Tibial nerve (tissue), 4 donors: ENCODE results near the gene MBOAT2. TPM values are rescaled to one million over a fixed set of nuclear protein-coding genes. Genes with fewer than 3 reads are reported as not detected.

Experiments
- DNase-seq, 2 donors: peaks; one replicate each; pipeline ENCODE4 v3.0.0-alpha.2; 2019; ENCODE audit warnings: low spot score in 2 of 2
- H3K27ac ChIP-seq, 4 donors: fragments of 200-600 bp; sonication (generic) in 3 of 4; one replicate each; pipeline ENCODE4 v1.5.1; 2017 to 2019; ENCODE audit warnings: mild to moderate bottlenecking in 1 of 4
- H3K27me3 ChIP-seq, 2 donors: fragments of 200-600 bp; sonication (generic) in 1 of 2; one replicate each; pipeline versions ENCODE4 v1.5.1 to v1.6.0; 2017 to 2019
- H3K36me3 ChIP-seq, 3 donors: fragments of 200-600 bp; sonication (generic); one replicate each; pipeline ENCODE4 v1.5.1; 2018 to 2019
- H3K4me1 ChIP-seq, 4 donors: fragments of 200-600 bp; sonication (generic) in 3 of 4; one replicate each; pipeline ENCODE4 v1.5.1; 2017 to 2019
- H3K4me3 ChIP-seq, 4 donors: fragments of 200-600 bp; sonication (generic) in 3 of 4; one replicate each; pipeline ENCODE4 v1.5.1; 2017 to 2019; ENCODE audit warnings: mild to moderate bottlenecking in 1 of 4, moderate library complexity in 1 of 4
- H3K9me3 ChIP-seq, 4 donors: fragments of 200-600 bp; sonication (generic) in 3 of 4; one replicate each; pipeline ENCODE4 v1.5.1; 2017 to 2019
- EP300 ChIP-seq, 2 donors: sonication (generic); formaldehyde crosslinking; IDR thresholded peaks; one replicate each; pipeline ENCODE4 v1.6.1; 2017; ENCODE audit warnings: antibody characterized with exemption in 2 of 2, mild to moderate bottlenecking in 1 of 2
- POLR2A ChIP-seq, 2 donors: fragments of 450-650 bp; IDR thresholded peaks; one replicate each; pipeline ENCODE4 v1.6.1; 2017; ENCODE audit warnings: antibody characterized with exemption in 2 of 2, mild to moderate bottlenecking in 2 of 2, moderate library complexity in 2 of 2
- WGBS, 2 donors: methylation state at CpG; one replicate each; pipeline ENCODE4 v1.1.5; 2018; 5-methylcytosine and 5-hydroxymethylcytosine counted together
- total RNA-seq, 4 donors: library from RNA; depleted of rRNA; stranded (reverse); fragments of >200 nt; gene quantifications; one replicate each; pipeline ENCODE4 v1.1.0, GENCODE V29; 2016
- TF ChIP-seq, protein P1 (sequence below), 5 experiments: fragments of 200-600 bp in 3 of 5; fragments of 450-650 bp in 2 of 5; sonication (generic) in 3 of 5; IDR thresholded peaks; one replicate each; pipeline ENCODE4 v1.5.1; 2016 to 2019; ENCODE audit warnings: antibody characterized with exemption in 5 of 5, mild to moderate bottlenecking in 3 of 5, moderate library complexity in 2 of 5

The MBOAT2 gene
- total RNA-seq, 4 donors from 2014 or later = 23.7 to 56.2 (median 45.5) TPM

DNA sequence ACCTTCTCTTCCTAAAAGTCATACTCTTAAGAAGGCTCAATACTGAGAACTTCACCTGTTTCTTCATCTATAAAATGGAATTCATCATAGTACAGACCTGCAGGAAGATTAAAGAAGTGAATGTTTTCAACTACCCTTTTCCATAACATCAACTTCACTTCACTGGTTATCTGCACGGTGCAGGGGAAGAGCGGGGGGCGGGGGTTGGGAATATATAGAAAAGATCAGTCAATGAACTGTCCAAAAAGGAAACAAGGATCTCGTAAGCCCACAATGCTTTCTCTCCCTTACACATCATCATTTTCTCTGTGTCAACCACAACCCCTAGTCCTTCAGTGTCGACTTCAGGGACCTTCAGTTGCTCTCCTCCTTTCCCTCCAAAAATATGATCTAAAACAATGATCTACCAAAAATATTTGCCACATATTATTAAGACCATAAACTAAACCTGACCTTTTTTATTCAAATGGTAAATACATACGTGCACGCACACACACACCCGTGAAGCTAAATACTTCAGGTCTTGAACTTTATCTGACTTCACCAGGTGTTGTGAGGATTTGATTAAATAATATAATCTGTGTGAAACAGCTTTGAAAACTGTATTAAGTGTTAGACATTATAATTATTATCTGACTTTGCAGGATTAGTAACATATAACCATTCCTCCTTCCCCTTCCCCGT lies 4.9 kb downstream of the MBOAT2 start:
- no peaks in the 10 kb centered on the region for H3K9me3 ChIP-seq
- H3K4me3 ChIP-seq = no peak overlapping the region
- TF ChIP-seq, protein P1, sequence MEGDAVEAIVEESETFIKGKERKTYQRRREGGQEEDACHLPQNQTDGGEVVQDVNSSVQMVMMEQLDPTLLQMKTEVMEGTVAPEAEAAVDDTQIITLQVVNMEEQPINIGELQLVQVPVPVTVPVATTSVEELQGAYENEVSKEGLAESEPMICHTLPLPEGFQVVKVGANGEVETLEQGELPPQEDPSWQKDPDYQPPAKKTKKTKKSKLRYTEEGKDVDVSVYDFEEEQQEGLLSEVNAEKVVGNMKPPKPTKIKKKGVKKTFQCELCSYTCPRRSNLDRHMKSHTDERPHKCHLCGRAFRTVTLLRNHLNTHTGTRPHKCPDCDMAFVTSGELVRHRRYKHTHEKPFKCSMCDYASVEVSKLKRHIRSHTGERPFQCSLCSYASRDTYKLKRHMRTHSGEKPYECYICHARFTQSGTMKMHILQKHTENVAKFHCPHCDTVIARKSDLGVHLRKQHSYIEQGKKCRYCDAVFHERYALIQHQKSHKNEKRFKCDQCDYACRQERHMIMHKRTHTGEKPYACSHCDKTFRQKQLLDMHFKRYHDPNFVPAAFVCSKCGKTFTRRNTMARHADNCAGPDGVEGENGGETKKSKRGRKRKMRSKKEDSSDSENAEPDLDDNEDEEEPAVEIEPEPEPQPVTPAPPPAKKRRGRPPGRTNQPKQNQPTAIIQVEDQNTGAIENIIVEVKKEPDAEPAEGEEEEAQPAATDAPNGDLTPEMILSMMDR (IDR thresholded peaks at IDR 0.05) = no peak
- no peak for TF ChIP-seq EP300 (IDR thresholded peaks at IDR 0.05)
- no peak for TF ChIP-seq POLR2A (IDR thresholded peaks at IDR 0.05)
- no peaks in the 10 kb centered on the region for H3K36me3 ChIP-seq
- 78 to 83% methylated on average over 9 of the region's 9 CpGs for WGBS, 2 donors
- H3K27me3 ChIP-seq = no peaks in the 10 kb centered on the region
- no peak for DNase-seq
- H3K27ac ChIP-seq = no peak overlapping the region
- peaks cover 0 to 21% (median 2%) of the 10 kb centered on the region in 4 donors for H3K4me1 ChIP-seq

DNA sequence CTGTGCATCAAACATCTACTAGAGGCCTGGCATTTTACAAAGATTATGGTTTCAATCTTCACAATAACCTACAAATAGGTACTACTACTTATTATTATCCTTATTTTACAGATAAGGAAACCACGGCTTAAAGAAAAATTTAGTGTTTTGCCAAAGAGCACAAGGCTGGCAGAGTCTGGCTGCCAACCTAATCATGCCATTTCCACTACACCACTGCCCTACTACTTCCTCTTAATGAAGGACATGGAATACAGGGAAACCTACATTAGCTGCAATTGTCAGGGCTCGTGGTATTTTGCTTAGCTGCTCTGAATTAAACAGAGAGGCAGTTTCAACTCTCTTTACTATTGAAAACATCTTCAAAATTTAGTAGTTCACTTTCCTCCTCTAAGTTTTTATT lies 5.9 kb downstream of the MBOAT2 start:
- Histone ChIP-seq H3K27me3 (no peaks in the 10 kb centered on the region), H3K4me1 (peaks cover 0 to 21% (median 0%) of the 10 kb centered on the region in 4 donors), H3K4me3 (no peak overlapping the region), H3K27ac (no peak overlapping the region), H3K36me3 (no peaks in the 10 kb centered on the region), H3K9me3 (no peaks in the 10 kb centered on the region)
- 59 to 70% methylated on average over 2 of the region's 2 CpGs for WGBS, 2 donors
- no peak for DNase-seq
- TF ChIP-seq EP300 (IDR thresholded peaks at IDR 0.05) = no peak

DNA sequence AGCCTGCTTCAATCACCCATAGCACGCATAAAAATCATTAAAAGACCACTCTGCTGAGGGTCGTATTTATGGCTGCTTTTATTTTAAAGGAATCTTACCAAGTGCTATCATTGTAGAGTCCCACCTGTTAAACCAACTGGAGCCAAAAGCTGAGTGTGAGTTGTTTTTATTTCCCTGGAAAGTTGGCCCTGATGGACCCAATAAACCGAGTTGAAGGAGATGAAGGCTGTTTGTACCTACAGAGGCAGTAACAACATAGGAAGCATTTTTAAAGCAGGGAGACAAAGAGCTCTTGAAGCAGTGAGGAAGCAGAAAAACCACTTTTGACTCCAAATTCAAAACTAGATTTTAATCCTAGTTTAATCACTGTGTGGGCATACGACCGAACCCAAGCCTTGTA lies 6.4 kb downstream of the MBOAT2 start:
- Histone ChIP-seq H3K27ac (no peak overlapping the region), H3K9me3 (no peaks in the 10 kb centered on the region), H3K27me3 (no peaks in the 10 kb centered on the region), H3K36me3 (no peaks in the 10 kb centered on the region), H3K4me3 (no peak overlapping the region), H3K4me1 (peaks cover 0 to 18% (median 0%) of the 10 kb centered on the region in 4 donors)
- WGBS, 2 donors = 78 to 82% methylated on average over 5 of the region's 5 CpGs
- no peak for DNase-seq
- no peak for TF ChIP-seq EP300 (IDR thresholded peaks at IDR 0.05)
- TF ChIP-seq, protein P1 (IDR thresholded peaks at IDR 0.05) = no peak
- TF ChIP-seq POLR2A (IDR thresholded peaks at IDR 0.05) = no peak

DNA sequence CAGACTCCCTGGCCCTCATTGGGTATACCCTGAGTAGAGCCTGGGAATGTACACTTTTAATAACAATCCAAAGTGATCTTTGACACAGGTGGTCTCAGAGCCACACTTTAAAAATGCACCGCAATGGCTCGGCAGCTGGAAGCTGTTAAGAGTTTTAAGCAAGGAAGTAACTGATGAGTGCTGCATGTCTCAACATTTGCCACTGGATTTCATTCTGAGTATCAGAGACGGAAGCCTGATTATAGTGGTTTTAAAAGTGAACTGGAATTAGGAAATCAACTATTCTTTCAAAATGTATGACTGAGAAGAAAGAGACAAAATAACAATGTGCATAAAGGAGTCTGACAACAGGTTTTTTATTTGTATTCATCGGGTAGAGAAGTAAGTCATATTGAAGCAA lies 7.5 kb downstream of the MBOAT2 start:
- Histone ChIP-seq H3K4me3 (no peak overlapping the region), H3K36me3 (no peaks in the 10 kb centered on the region), H3K27me3 (no peaks in the 10 kb centered on the region), H3K4me1 (peaks cover 0 to 7% (median 0%) of the 10 kb centered on the region in 4 donors), H3K27ac (no peak overlapping the region), H3K9me3 (no peaks in the 10 kb centered on the region)
- no peak for DNase-seq
- WGBS, 2 donors = 73 to 81% methylated on average over 4 of the region's 4 CpGs
- no peak for TF ChIP-seq EP300 (IDR thresholded peaks at IDR 0.05)
- TF ChIP-seq, protein P1 (IDR thresholded peaks at IDR 0.05) = no peak
- TF ChIP-seq POLR2A (IDR thresholded peaks at IDR 0.05) = no peak

DNA sequence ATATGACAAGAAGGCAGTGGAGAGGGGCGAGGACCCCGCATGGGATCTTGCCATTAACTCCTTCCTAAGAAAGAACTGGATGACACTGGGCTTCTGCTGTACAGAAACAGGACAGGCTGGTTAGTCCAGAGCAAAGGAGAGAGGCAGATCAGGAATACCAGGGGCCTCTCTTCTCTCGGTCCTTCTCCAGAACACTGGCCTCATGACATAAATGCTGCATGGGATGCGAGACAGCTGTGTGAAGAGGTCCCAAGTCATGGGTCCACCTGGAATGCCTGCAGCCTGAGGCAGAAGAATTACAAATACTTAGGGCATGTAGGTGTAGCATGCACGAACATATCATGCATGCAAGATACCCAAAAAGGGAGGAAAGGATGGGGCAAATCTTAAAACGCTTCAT lies 9.1 kb downstream of the MBOAT2 start:
- H3K27ac ChIP-seq = no peak overlapping the region
- no peak overlapping the region for H3K4me3 ChIP-seq
- TF ChIP-seq POLR2A (IDR thresholded peaks at IDR 0.05) (no peak), EP300 (IDR thresholded peaks at IDR 0.05) (no peak)
- TF ChIP-seq, protein P1 (IDR thresholded peaks at IDR 0.05) = no peak
- no peaks in the 10 kb centered on the region for H3K9me3 ChIP-seq
- no peaks in the 10 kb centered on the region for H3K27me3 ChIP-seq
- H3K4me1 ChIP-seq = peaks cover 0 to 7% (median 0%) of the 10 kb centered on the region in 4 donors
- no peaks in the 10 kb centered on the region for H3K36me3 ChIP-seq
- no peak for DNase-seq
- 90 to 91% methylated on average over 6 of the region's 6 CpGs for whole genome bisulfite sequencing, 2 donors
